B cell (primary cell): ENCODE measurements around the gene BRIP1.

Experiments used
- EZH2 ChIP-seq: IDR thresholded peaks from 2 replicates; pipeline ENCODE4 v1.6.1; 2012; ENCODE audit warnings: borderline replicate concordance, low read depth, mild to moderate bottlenecking, moderate library complexity, low read length; ENCODE audit not compliant: insufficient read depth, poor library complexity, severe bottlenecking
- TF ChIP-seq, protein P1 (sequence below): fragments of 200-600 bp; IDR thresholded peaks from one replicate; pipeline ENCODE4 v1.8.0; 2022; ENCODE audit warnings: antibody characterized with exemption, mild to moderate bottlenecking

DNA sequence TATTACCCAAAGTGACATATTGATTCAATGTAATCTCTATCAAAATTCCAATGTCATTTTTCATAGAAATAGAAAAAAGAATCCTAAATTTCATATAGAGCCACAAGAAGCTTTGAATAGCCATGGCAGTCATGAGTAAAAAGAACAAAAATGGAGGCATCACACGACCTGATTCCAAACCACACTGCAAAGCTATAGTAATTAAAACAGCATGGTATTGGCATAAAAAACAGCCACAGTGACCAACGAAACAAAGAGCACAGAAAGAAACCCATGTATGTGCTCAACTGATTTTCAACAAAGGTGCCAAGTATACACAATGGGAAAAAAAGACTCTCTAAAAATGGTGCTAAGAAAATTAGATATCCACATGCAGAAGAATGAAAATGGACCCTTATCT is 101.5 kb downstream of the BRIP1 start:
- TF ChIP-seq, protein P1, sequence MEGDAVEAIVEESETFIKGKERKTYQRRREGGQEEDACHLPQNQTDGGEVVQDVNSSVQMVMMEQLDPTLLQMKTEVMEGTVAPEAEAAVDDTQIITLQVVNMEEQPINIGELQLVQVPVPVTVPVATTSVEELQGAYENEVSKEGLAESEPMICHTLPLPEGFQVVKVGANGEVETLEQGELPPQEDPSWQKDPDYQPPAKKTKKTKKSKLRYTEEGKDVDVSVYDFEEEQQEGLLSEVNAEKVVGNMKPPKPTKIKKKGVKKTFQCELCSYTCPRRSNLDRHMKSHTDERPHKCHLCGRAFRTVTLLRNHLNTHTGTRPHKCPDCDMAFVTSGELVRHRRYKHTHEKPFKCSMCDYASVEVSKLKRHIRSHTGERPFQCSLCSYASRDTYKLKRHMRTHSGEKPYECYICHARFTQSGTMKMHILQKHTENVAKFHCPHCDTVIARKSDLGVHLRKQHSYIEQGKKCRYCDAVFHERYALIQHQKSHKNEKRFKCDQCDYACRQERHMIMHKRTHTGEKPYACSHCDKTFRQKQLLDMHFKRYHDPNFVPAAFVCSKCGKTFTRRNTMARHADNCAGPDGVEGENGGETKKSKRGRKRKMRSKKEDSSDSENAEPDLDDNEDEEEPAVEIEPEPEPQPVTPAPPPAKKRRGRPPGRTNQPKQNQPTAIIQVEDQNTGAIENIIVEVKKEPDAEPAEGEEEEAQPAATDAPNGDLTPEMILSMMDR = no peak
- no peak for TF ChIP-seq EZH2
